Activated naive CD8-positive, alpha-beta T cell treated with anti-CD3 and anti-CD28 coated beads, Interleukin-2, amount 10 ng/mL, durations not matched to agents 7 days and 5 days (primary cell): ENCODE data around the gene ST14. TPM values are rescaled to one million over a fixed set of nuclear protein-coding genes. Genes with fewer than 3 reads are reported as not detected.
"Not testable (repeated sequence)": the region's sequence is repeated elsewhere in the genome, so short reads cannot be mapped to it uniquely, and the experiment has no call there.

ENCODE experiments used
- ATAC-seq: fragments of 150-1000 bp; cut with Tn5 transposase; one replicate; pipeline ENCODE4 v1.10.0; 2021; ENCODE audit warnings: low read depth, moderate library complexity
- POLR2A ChIA-PET: fragments of 350-600 bp; sonication (Branson Sonifier 250); formaldehyde crosslinking; loops from one replicate; lab custom pipeline; 2021; ENCODE audit warnings: antibody characterized with exemption; lab: Charles Lee
- DNase-seq: peaks from one replicate; pipeline ENCODE4 v3.0.0; 2021
- H3K27ac Mint-ChIP-seq: one replicate; pipeline ENCODE4 v1.8.0; 2022; ENCODE audit warnings: mild to moderate bottlenecking, mixed read lengths
- H3K27me3 Mint-ChIP-seq: one replicate; pipeline ENCODE4 v1.8.0; 2022; ENCODE audit warnings: mild to moderate bottlenecking, moderate library complexity, mixed read lengths
- H3K36me3 Mint-ChIP-seq: one replicate; pipeline ENCODE4 v1.8.0; 2021; ENCODE audit warnings: mild to moderate bottlenecking, mixed read lengths
- H3K4me1 Mint-ChIP-seq: one replicate; pipeline ENCODE4 v1.8.0; 2021; ENCODE audit warnings: mixed read lengths
- H3K4me3 Mint-ChIP-seq: one replicate; pipeline ENCODE4 v1.8.0; 2022; ENCODE audit warnings: mild to moderate bottlenecking, moderate library complexity, mixed read lengths
- H3K9me3 Mint-ChIP-seq: one replicate; pipeline ENCODE4 v1.8.0; 2021; ENCODE audit warnings: mixed read lengths
- total RNA-seq, 2 experiments: library from RNA; stranded (reverse); gene quantifications; one replicate each; pipeline ENCODE4 v1.2.3, GENCODE V29; 2021

The ST14 gene
- total RNA-seq, 2 experiments from 2014 or later = 0.51 to 0.67 TPM

DNA sequence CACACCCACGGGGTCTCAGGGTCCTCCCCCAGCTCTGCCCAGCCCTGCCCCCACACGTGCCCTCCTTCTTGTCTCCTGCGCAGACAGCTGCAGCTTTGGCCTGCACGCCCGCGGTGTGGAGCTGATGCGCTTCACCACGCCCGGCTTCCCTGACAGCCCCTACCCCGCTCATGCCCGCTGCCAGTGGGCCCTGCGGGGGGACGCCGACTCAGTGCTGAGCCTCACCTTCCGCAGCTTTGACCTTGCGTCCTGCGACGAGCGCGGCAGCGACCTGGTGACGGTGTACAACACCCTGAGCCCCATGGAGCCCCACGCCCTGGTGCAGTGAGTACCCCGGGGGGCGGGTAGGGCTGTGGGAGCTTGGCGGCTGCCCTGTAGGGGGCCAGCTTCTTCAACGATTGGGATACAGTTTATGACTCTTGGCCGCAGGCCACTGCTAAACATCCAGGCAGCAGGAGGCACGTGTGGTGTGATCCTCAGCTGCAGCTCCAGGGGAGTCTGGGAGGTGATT is 30.8 kb downstream of the ST14 start:
- H3K36me3 Mint-ChIP-seq = no peaks in the 10 kb centered on the region
- H3K27me3 Mint-ChIP-seq = peaks cover 2% of the 10 kb centered on the region
- H3K4me1 Mint-ChIP-seq = no peaks in the 10 kb centered on the region
- ATAC-seq (no peak), DNase-seq (no peak)
- POLR2A ChIA-PET = no interaction called here
- H3K9me3 Mint-ChIP-seq = no peaks in the 10 kb centered on the region
- no peak overlapping the region for H3K4me3 Mint-ChIP-seq
- H3K27ac Mint-ChIP-seq = no peak overlapping the region

- ATAC-seq (no peak), DNase-seq (no peak)
- Mint-ChIP-seq H3K4me1 (no peaks in the 10 kb centered on the region), H3K27me3 (peaks cover 2% of the 10 kb centered on the region), H3K9me3 (no peaks in the 10 kb centered on the region), H3K4me3 (no peak overlapping the region), H3K36me3 (no peaks in the 10 kb centered on the region), H3K27ac (no peak overlapping the region)
- POLR2A ChIA-PET = no interaction called here
Observed at GRCh38 chr11:130191896-130192295, 32.3 kb downstream of the ST14 start.

DNA sequence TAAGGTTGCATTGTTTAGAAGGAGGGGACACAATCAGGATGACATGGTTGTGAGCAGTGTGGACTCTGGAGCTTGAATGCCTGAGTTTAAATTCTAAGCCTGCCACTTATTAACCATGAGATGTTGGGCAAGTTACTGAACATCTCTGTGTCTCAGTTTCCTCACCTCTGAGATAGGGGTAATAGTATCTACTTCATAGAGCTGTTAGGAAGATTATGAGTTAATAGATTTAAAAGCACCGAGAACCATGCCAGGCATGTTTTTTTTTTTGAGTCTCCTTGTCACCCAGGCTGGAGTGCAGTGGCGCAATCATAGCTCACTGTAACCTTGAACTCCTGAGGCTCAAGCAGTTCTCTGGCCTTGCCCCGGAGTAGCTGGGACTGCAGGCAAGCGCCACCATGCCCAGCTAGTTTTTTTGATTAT is 33.3 kb downstream of the ST14 start:
- H3K9me3 Mint-ChIP-seq = no peaks in the 10 kb centered on the region
- no peak overlapping the region for H3K27ac Mint-ChIP-seq
- no peaks in the 10 kb centered on the region for H3K36me3 Mint-ChIP-seq
- peaks cover 2% of the 10 kb centered on the region for H3K27me3 Mint-ChIP-seq
- ATAC-seq (no peak), DNase-seq (no peak)
- no peak overlapping the region for H3K4me3 Mint-ChIP-seq
- H3K4me1 Mint-ChIP-seq = no peaks in the 10 kb centered on the region
- POLR2A ChIA-PET = no interaction called here

DNA sequence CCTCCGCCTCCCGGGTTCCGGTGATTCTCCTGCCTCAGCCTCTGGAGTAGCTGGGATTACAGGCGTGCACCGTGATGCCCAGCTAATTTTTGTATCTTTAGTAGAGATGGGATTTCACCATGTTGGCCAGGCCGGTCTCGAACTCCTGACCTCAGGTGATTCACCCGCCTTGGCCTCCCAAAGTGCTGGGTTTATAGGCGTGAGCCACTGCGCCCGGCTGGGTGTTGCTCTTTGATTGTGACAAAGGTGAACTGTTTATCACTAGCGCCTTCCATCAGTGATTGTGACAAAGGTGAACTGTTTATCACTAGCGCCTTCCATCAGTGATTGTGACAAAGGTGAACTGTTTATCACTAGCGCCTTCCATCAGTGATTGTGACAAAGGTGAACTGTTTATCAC is 34.0 kb downstream of the ST14 start:
- not testable (repeated sequence) for H3K9me3 Mint-ChIP-seq, ATAC-seq
- POLR2A ChIA-PET = interaction anchor here (1.0 kb wide), 1 partner anchor 17 kb away, joined by 3 read pairs; no protein-coding TSS in a partner anchor

GRCh38 chr11:130194241-130195023 is 34.9 kb downstream of the ST14 start:
- Mint-ChIP-seq H3K36me3 (no peaks in the 10 kb centered on the region), H3K27ac (no peak overlapping the region), H3K9me3 (no peaks in the 10 kb centered on the region), H3K4me3 (no peak overlapping the region), H3K4me1 (no peaks in the 10 kb centered on the region), H3K27me3 (peaks cover 2% of the 10 kb centered on the region)
- DNase-seq (no peak), ATAC-seq (no peak)
- POLR2A ChIA-PET = interaction anchor here (1.0 kb wide), 1 partner anchor 17 kb away, joined by 3 read pairs; no protein-coding TSS in a partner anchor

More for the DNA sequence above, 34.0 kb downstream of the ST14 start:
- not testable (repeated sequence) for H3K27ac Mint-ChIP-seq, H3K4me3 Mint-ChIP-seq, H3K27me3 Mint-ChIP-seq, H3K36me3 Mint-ChIP-seq, DNase-seq, H3K4me1 Mint-ChIP-seq

- POLR2A ChIA-PET = no interaction called here
- no peak for DNase-seq
- ATAC-seq = no peak
- H3K27me3 Mint-ChIP-seq = peaks cover 2% of the 10 kb centered on the region
- H3K27ac Mint-ChIP-seq = no peak overlapping the region
- H3K4me1 Mint-ChIP-seq = peaks cover 1% of the 10 kb centered on the region
- H3K4me3 Mint-ChIP-seq = no peak overlapping the region
- no peaks in the 10 kb centered on the region for H3K9me3 Mint-ChIP-seq
- no peaks in the 10 kb centered on the region for H3K36me3 Mint-ChIP-seq
Observed at GRCh38 chr11:130197386-130198035, 37.9 kb downstream of the ST14 start.

GRCh38 chr11:130198292-130198691 is 38.7 kb downstream of the ST14 start:
- no peak overlapping the region for H3K27ac Mint-ChIP-seq
- H3K9me3 Mint-ChIP-seq = no peaks in the 10 kb centered on the region
- POLR2A ChIA-PET = no interaction called here
- DNase-seq (no peak), ATAC-seq (no peak)
- H3K27me3 Mint-ChIP-seq = peaks cover 2% of the 10 kb centered on the region
- no peaks in the 10 kb centered on the region for H3K36me3 Mint-ChIP-seq
- no peak overlapping the region for H3K4me3 Mint-ChIP-seq
- H3K4me1 Mint-ChIP-seq = peaks cover 1% of the 10 kb centered on the region

DNA sequence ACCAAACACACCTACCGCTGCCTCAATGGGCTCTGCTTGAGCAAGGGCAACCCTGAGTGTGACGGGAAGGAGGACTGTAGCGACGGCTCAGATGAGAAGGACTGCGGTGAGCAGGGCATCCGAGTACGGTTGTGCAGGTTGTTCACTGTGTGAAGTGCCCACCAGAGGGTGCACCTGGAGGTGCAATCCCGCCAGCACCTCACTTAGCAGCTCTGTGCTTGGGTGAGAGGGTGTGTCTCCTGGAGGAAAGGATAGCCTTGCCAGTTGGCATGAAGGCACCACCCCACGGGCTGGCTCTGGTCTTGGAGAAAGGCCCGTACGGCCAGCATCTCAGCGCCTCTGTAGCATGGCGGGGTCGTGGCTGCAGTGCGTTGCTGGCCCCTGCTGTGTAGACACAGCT is 39.4 kb downstream of the ST14 start:
- Mint-ChIP-seq H3K4me3 (no peak overlapping the region), H3K27ac (no peak overlapping the region), H3K36me3 (no peaks in the 10 kb centered on the region), H3K4me1 (peaks cover 1% of the 10 kb centered on the region), H3K9me3 (no peaks in the 10 kb centered on the region), H3K27me3 (peaks cover 2% of the 10 kb centered on the region)
- ATAC-seq (no peak), DNase-seq (no peak)
- POLR2A ChIA-PET = no interaction called here

- Mint-ChIP-seq H3K4me1 (peaks cover 1% of the 10 kb centered on the region), H3K9me3 (no peaks in the 10 kb centered on the region), H3K27ac (no peak overlapping the region), H3K4me3 (no peak overlapping the region), H3K27me3 (no peaks in the 10 kb centered on the region), H3K36me3 (no peaks in the 10 kb centered on the region)
- DNase-seq (no peak), ATAC-seq (no peak)
- POLR2A ChIA-PET = no interaction called here
Observed at GRCh38 chr11:130199792-130200191, 40.2 kb downstream of the ST14 start.

DNA sequence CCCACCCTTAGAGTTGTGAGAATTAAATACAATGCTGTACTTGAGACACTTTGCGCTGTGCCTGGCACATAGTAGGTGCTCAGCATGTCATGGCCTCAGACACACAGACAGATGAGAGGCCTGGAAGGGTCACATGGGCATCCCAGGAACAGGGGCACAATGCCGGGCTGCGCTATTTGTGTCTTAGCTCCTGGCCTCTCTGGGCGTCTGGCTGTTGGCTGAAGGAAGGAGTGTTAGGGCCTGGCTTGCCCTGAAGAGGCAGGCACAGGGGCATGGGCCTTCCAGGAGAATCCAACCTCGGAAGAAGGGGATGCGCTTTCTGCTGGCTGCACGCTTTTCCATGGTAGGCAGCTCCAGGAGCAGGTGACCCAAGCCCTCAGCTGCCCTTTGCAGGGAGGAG is 41.4 kb downstream of the ST14 start:
- ATAC-seq (no peak), DNase-seq (no peak)
- POLR2A ChIA-PET = no interaction called here
- no peaks in the 10 kb centered on the region for H3K27me3 Mint-ChIP-seq
- H3K4me3 Mint-ChIP-seq = no peak overlapping the region
- no peaks in the 10 kb centered on the region for H3K9me3 Mint-ChIP-seq
- H3K27ac Mint-ChIP-seq = no peak overlapping the region
- H3K4me1 Mint-ChIP-seq = peaks cover 1% of the 10 kb centered on the region
- H3K36me3 Mint-ChIP-seq = no peaks in the 10 kb centered on the region

DNA sequence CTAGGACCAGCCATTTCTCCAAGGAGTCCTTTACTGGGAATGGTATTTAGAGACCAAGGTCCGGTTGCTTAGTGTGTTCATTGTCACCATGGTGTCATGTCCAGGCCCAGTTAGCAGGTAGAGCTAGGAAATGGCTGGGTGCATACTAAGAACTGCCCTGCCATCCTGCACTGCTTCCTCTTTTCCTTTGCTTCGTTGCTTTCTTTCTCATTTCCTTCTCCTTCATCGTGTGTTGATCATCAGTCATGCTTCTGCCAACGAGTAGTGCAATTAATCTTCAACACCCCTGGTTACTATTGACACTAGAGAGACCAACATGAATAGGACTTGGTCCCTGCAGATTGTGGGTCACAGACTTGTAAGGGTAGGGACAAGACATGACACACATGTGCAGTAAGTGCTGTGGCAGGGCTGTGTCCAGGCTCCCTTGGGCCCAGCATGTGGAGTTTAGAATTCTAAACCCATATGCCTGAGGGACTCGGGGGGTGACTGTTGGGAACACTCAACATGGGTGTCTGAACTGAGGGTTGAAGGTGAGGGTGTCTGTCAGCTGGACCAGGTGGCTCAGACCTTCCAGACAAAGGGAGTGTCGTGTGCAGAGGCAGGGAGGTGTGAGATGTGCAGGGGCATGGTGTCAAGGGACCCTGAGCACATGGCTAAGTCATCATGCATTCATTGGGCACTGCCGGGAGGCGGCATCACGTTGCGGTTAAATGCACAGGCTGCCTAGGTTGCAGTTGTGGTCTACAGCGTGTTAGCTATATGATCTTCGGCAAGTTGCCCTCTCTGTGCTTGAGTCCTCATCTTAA is 42.6 kb downstream of the ST14 start:
- POLR2A ChIA-PET = no interaction called here
- Mint-ChIP-seq H3K4me3 (no peak overlapping the region), H3K27ac (no peak overlapping the region)

DNA sequence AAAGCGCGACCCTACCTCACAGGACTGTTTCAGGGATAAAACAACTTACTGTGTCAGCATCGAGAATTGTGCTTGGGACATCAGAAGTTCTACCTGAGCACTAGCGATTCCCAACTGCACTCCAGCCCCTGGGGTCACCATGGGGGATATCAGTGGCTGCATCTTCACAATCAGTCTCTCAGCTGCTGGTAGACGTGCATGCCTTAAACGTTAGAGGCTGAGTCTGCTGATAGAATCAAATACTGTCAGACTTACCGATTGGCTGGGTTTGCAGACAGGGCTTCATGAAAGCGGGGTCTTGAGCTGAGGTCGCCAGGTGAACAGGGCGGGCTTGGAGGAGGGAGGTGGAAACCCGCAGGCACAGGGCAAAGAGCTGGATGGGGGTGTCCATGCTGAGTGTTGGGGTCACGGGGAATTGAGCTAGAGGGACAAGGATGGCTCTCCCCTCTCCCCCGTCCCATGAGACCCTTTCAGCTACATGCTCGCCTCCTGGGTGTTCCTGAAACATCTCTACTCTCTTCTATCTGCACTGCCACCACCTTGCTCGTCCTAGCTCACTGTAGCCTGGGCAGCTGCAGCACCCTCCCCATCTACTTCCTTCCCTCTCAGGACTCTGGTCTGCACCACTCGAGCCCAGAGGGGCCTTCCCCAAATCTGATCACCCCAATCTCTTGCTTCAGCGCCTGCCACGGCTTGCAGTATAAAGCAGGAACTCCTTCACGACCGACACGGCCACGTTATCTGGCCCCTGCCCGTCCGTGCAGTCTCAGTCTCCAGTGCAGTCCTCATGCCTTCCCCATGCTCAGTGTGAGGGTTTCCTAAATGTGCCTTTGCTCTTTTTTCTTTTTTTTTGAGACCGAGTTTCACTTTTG is 43.5 kb downstream of the ST14 start:
- no peak for DNase-seq
- no peak overlapping the region for H3K27ac Mint-ChIP-seq
- H3K9me3 Mint-ChIP-seq = no peaks in the 10 kb centered on the region
- peaks cover 1% of the 10 kb centered on the region for H3K4me1 Mint-ChIP-seq
- H3K4me3 Mint-ChIP-seq = no peak overlapping the region
- POLR2A ChIA-PET = no interaction called here
- no peak for ATAC-seq
- no peaks in the 10 kb centered on the region for H3K36me3 Mint-ChIP-seq
- no peaks in the 10 kb centered on the region for H3K27me3 Mint-ChIP-seq

More for the DNA sequence above, 42.6 kb downstream of the ST14 start:
- no peak for DNase-seq
- H3K36me3 Mint-ChIP-seq = no peaks in the 10 kb centered on the region
- ATAC-seq = no peak
- no peaks in the 10 kb centered on the region for H3K9me3 Mint-ChIP-seq
- peaks cover 1% of the 10 kb centered on the region for H3K4me1 Mint-ChIP-seq
- H3K27me3 Mint-ChIP-seq = no peaks in the 10 kb centered on the region
